ENCODE results near the gene ADORA2B. TPM values are rescaled to one million over a fixed set of nuclear protein-coding genes. Genes with fewer than 3 reads are reported as not detected.
A peak's percentile ranks its signal among the peaks of the same experiment; 100 is the strongest.

ADORA2B gene
- total and polyA plus RNA-seq, 2 of the 4 experiments (the other 2 are of a cell fraction): 5.2 to 5.5 TPM

GRCh38 chr17:16007439-16007838 is 62.5 kb downstream of the ADORA2B start:
- POLR2A ChIA-PET (ENCODE audit: unreplicated experiment): no interaction called here
- Histone ChIP-seq H3K9me1 (ENCODE audit: insufficient read depth, low read length) (peaks cover 9% of the 10 kb centered on the region), H3K4ac (ENCODE audit: low read depth, low read length) (no peak overlapping the region), H4K20me1 (ENCODE audit: insufficient read depth, low read length) (no peaks in the 10 kb centered on the region; the same call in 1 of the 2 replicates), H3K27me3 (ENCODE audit: control insufficient read depth, insufficient read depth, low read length) (no peaks in the 10 kb centered on the region), H3K4me1 (ENCODE audit: control insufficient read depth, insufficient read depth, low read length) (peaks cover 3% of the 10 kb centered on the region), H2AK5ac (ENCODE audit: low read depth, low read length) (no peak overlapping the region), H2BK120ac (ENCODE audit: low read depth, low read length) (no peak overlapping the region), H3K56ac (ENCODE audit: extremely low read depth, insufficient read depth, low read length) (no peak overlapping the region), H3K9me3 (ENCODE audit: control insufficient read depth, insufficient read depth, low read length) (no peaks in the 10 kb centered on the region), H3K4me2 (ENCODE audit: low read depth, low read length) (no peak overlapping the region), H4K5ac (ENCODE audit: low read depth, low read length) (no peak overlapping the region), H3K9ac (ENCODE audit: low read depth, low read length) (no peak overlapping the region), H2BK20ac (ENCODE audit: low read depth, low read length) (no peak overlapping the region), H3K4me3 (ENCODE audit: insufficient read depth, low read depth, low read length) (no peak overlapping the region), H4K91ac (ENCODE audit: insufficient read depth, low read depth, low read length) (no peak overlapping the region), H2AFZ (replicated peaks; ENCODE audit: low read length, poor library complexity) (no peak overlapping the region), H2AK9ac (replicated peaks; ENCODE audit: low read depth, low read length, poor library complexity) (no peak overlapping the region), H3K79me1 (ENCODE audit: low read depth in 1 of 2, low read length in 2 of 2) (peaks cover 18 to 50% of the 10 kb centered on the region in 2 experiments), H2BK5ac (ENCODE audit: low read depth, low read length, poor library complexity, severe bottlenecking) (no peak overlapping the region), H3K36me3 (ENCODE audit: control insufficient read depth, insufficient read depth, low read length) (peaks cover 33% of the 10 kb centered on the region), H2BK15ac (ENCODE audit: low read depth, low read length) (no peak overlapping the region), H4K8ac (ENCODE audit: low read depth in 2 of 2, low read length in 2 of 2) (no peak overlapping the region), H3K27ac (ENCODE audit: insufficient read depth, low read length) (no peak overlapping the region), H3K18ac (ENCODE audit: low read depth, low read length) (no peak overlapping the region), H3K23ac (ENCODE audit: low read depth, low read length) (no peak overlapping the region), H3K14ac (replicated peaks; ENCODE audit: low read depth, low read length) (no peak overlapping the region)
- CTCF ChIA-PET: no interaction called here
- in situ Hi-C loops (cut with MboI; ENCODE audit: low sequenced_read_pairs): no loop called here
- intact Hi-C loops (cut with micrococcal nuclease): no loop called here
- dilution Hi-C loops (cut with HindIII; ENCODE audit: low sequenced_read_pairs, unreplicated experiment): no loop called here
- no peak for TF ChIP-seq ELK1 (IDR thresholded peaks at IDR 0.05; ENCODE audit: borderline replicate concordance, low read depth, low read length)
- no peak for TF ChIP-seq POLR2A (IDR thresholded peaks at IDR 0.05; ENCODE audit: low read depth, low read length)
- no peak for TF ChIP-seq RCOR1 (IDR thresholded peaks at IDR 0.05; ENCODE audit: insufficient replicate concordance, low read length)
- TF ChIP-seq NFE2L2 (IDR thresholded peaks at IDR 0.05; ENCODE audit: low read depth, low read length): no peak
- TF ChIP-seq RAD21 (IDR thresholded peaks at IDR 0.05; ENCODE audit: low read length): no peak
- TF ChIP-seq USF2 (IDR thresholded peaks at IDR 0.05; ENCODE audit: low read depth, low read length): no peak
- no peak for TF ChIP-seq BHLHE40 (IDR thresholded peaks at IDR 0.05; ENCODE audit: low read depth, low read length)
- TF ChIP-seq CHD1 (IDR thresholded peaks at IDR 0.05; ENCODE audit: low read depth, low read length): no peak
- TF ChIP-seq RFX5 (IDR thresholded peaks at IDR 0.05; ENCODE audit: low read depth, low read length): no peak
- no peak for TF ChIP-seq FOS (IDR thresholded peaks at IDR 0.05; ENCODE audit: low read depth, low read length)
- TF ChIP-seq CEBPB (IDR thresholded peaks at IDR 0.05; ENCODE audit: low read depth, low read length): no peak
- no peak for TF ChIP-seq MAZ (IDR thresholded peaks at IDR 0.05; ENCODE audit: borderline replicate concordance, low read depth, low read length)
- TF ChIP-seq SMC3 (IDR thresholded peaks at IDR 0.05; ENCODE audit: low read depth, low read length): no peak
- no peak for TF ChIP-seq MAFK (IDR thresholded peaks at IDR 0.05; ENCODE audit: low read depth, low read length)
- TF ChIP-seq CTCF (conservative IDR thresholded peaks at IDR 0.05; ENCODE audit: low read depth, low read length): no peak
- TF ChIP-seq MXI1 (IDR thresholded peaks at IDR 0.05; ENCODE audit: borderline replicate concordance, low read depth, low read length): no peak
- DNase-seq (no peak), ATAC-seq (ENCODE audit: low read depth) (0 out of 2 replicates have a peak, but pooled peaks have one; percentile 28)
- BruUV-seq (replicated peaks): no TSS peak
- WGBS, 2 experiments (ENCODE audit: extremely low coverage in 2 of 2, insufficient read length in 1 of 2): no CpG with 5 or more reads among the region's 3 CpGs

Measured in IMR-90 (cell line).